HepG2 (cell line): ENCODE results near the gene IP6K3. TPM values are rescaled to one million over a fixed set of nuclear protein-coding genes. Genes with fewer than 3 reads are reported as not detected.
A peak's percentile ranks its signal among the peaks of the same experiment; 100 is the strongest.

Experiments used
- ATF7 ChIP-seq, 2 experiments: fragments of 450-650 bp in 1 of 2; sonication (generic) in 1 of 2; formaldehyde crosslinking in 1 of 2; IDR thresholded peaks; 2 replicates each; pipeline versions ENCODE4 v1.4.0 to v1.6.1; 2016 to 2020; ENCODE audit warnings: antibody characterized with exemption in 1 of 2, mild to moderate bottlenecking in 1 of 2, missing genetic modification reagents in 1 of 2
- CCAR2 ChIP-seq: fragments of 200-400 bp; formaldehyde crosslinking; optimal IDR thresholded peaks from 2 replicates; pipeline ENCODE3; 2018; ENCODE audit warnings: low read depth, mild to moderate bottlenecking, low read length, moderate library complexity
- DNMT3B ChIP-seq: conservative IDR thresholded peaks from 2 replicates; pipeline ENCODE4 v1.6.1; 2016; ENCODE audit warnings: missing biosample characterization, control low read depth
- HES4 ChIP-seq: sonication (generic); formaldehyde crosslinking; IDR thresholded peaks from 2 replicates; pipeline ENCODE4 v1.9.0; 2021; ENCODE audit warnings: mild to moderate bottlenecking, missing genetic modification reagents, borderline replicate concordance
- IKZF4 ChIP-seq: sonication (generic); formaldehyde crosslinking; IDR thresholded peaks from 2 replicates; pipeline ENCODE4 v1.5.1; 2020; ENCODE audit warnings: borderline replicate concordance, mild to moderate bottlenecking, low read depth, missing genetic modification reagents; ENCODE audit errors: not compliant biosample characterization
- MAFK ChIP-seq, 2 experiments: IDR thresholded peaks in 1 of 2; conservative IDR thresholded peaks in 1 of 2; 2 replicates each; pipeline ENCODE4 v1.6.1; 2011; ENCODE audit warnings: improper control_type of control experiment in 2 of 2, low read length in 2 of 2
- MAZ ChIP-seq, 2 experiments: sonication (generic) in 1 of 2; formaldehyde crosslinking in 1 of 2; IDR thresholded peaks; 2 replicates each; pipeline versions ENCODE4 v1.5.0 to v1.6.1; 2012 to 2020; ENCODE audit warnings: low read depth in 2 of 2, mild to moderate bottlenecking in 2 of 2, borderline replicate concordance in 1 of 2, improper control_type of control experiment in 1 of 2, low read length in 1 of 2, missing genetic modification reagents in 1 of 2, moderate library complexity in 1 of 2
- MEIS1 ChIP-seq: sonication (generic); formaldehyde crosslinking; IDR thresholded peaks from 2 replicates; pipeline ENCODE4 v1.9.0; 2021; ENCODE audit warnings: mild to moderate bottlenecking, missing genetic modification reagents, moderate library complexity, borderline replicate concordance
- NFE2 ChIP-seq: sonication (generic); formaldehyde crosslinking; IDR thresholded peaks from 2 replicates; pipeline ENCODE4 v1.4.0; 2020; ENCODE audit warnings: missing genetic modification reagents
- PPARG ChIP-seq: conservative IDR thresholded peaks from 2 replicates; pipeline ENCODE4 v1.6.1; 2016; ENCODE audit warnings: missing biosample characterization, missing genetic modification reagents
- RBFOX2 ChIP-seq: fragments of 200-400 bp; formaldehyde crosslinking; IDR thresholded peaks from 2 replicates; pipeline ENCODE4 v1.6.1; 2017; ENCODE audit warnings: low read depth, mild to moderate bottlenecking, low read length
- SP5 ChIP-seq: IDR thresholded peaks from 2 replicates; pipeline ENCODE4 v1.6.1; 2016; ENCODE audit warnings: low read depth, borderline replicate concordance
- SPEN ChIP-seq: sonication (generic); formaldehyde crosslinking; IDR thresholded peaks from 2 replicates; pipeline ENCODE4 v1.5.1; 2020; ENCODE audit warnings: low read depth, mild to moderate bottlenecking, missing genetic modification reagents
- SRSF9 ChIP-seq: fragments of 200-400 bp; formaldehyde crosslinking; IDR thresholded peaks from 2 replicates; pipeline ENCODE4 v1.6.1; 2018; ENCODE audit warnings: borderline replicate concordance, mild to moderate bottlenecking, low read depth, low read length; ENCODE audit not compliant: insufficient read depth, poor library complexity, severe bottlenecking
- TARDBP ChIP-seq: sonication (generic); formaldehyde crosslinking; IDR thresholded peaks from 2 replicates; pipeline ENCODE4 v1.8.0; 2022; ENCODE audit warnings: mild to moderate bottlenecking, missing genetic modification reagents
- TGIF2 ChIP-seq: IDR thresholded peaks from 2 replicates; pipeline ENCODE4 v1.6.1; 2016; ENCODE audit warnings: control low read depth, missing compliant biosample characterization
- ZNF24 ChIP-seq: fragments of 450-650 bp; IDR thresholded peaks from 2 replicates; pipeline ENCODE4 v1.6.1; 2017; ENCODE audit warnings: antibody characterized with exemption, mild to moderate bottlenecking
- ZNF263 ChIP-seq: sonication (generic); formaldehyde crosslinking; IDR thresholded peaks from 2 replicates; pipeline ENCODE4 v1.4.0; 2020; ENCODE audit warnings: missing genetic modification reagents
- ZNF780A ChIP-seq: sonication (generic); formaldehyde crosslinking; IDR thresholded peaks from 2 replicates; pipeline ENCODE4 v1.8.0; 2022; ENCODE audit warnings: mild to moderate bottlenecking, missing genetic modification reagents, moderate library complexity
- ZNF790 ChIP-seq: sonication (generic); formaldehyde crosslinking; IDR thresholded peaks from 2 replicates; pipeline ENCODE4 v1.8.0; 2022; ENCODE audit warnings: missing genetic modification reagents, mild to moderate bottlenecking, borderline replicate concordance
- ZNF83 ChIP-seq: sonication (generic); formaldehyde crosslinking; IDR thresholded peaks from 2 replicates; pipeline ENCODE4 v1.4.0; 2020; ENCODE audit warnings: missing genetic modification reagents, mild to moderate bottlenecking, borderline replicate concordance
- polyA plus RNA-seq, 8 experiments: library from polyadenylated mRNA; depleted of rRNA in 3 of 8; stranded (reverse) in 7 of 8; unstranded in 1 of 8; fragments of >200 nt; fragmentation: Illumina TruSeq in 4 of 8; extraction: Trizol in 4 of 8; gene quantifications; 2 replicates each; pipeline versions ENCODE4 v1.2.1 to v1.2.3, GENCODE V29; 2011 to 2016; ENCODE audit warnings: low read depth in 4 of 8, missing spikeins in 1 of 8, mixed read lengths in 1 of 8; ENCODE audit not compliant: insufficient read depth in 1 of 8
- total RNA-seq, 5 experiments: library from RNA; depleted of rRNA; stranded (reverse); fragments of >200 nt; fragmentation: Illumina TruSeq; extraction: Trizol; gene quantifications; 2 replicates each; pipeline ENCODE4 v1.2.3, GENCODE V29; 2016; ENCODE audit warnings: low read depth in 1 of 5
- TF ChIP-seq, protein P1 (sequence below): sonication (generic); formaldehyde crosslinking; IDR thresholded peaks from 2 replicates; pipeline ENCODE4 v1.5.0; 2020; ENCODE audit warnings: missing genetic modification reagents
- TF ChIP-seq, protein P2 (sequence below): IDR thresholded peaks from 2 replicates; pipeline ENCODE4 v1.6.1; 2016; ENCODE audit warnings: missing compliant biosample characterization, missing genetic modification reagents, borderline replicate concordance
- TF ChIP-seq, protein P3 (sequence below): fragments of 450-650 bp; IDR thresholded peaks from 2 replicates; pipeline ENCODE4 v1.6.1; 2016
- TF ChIP-seq, protein P4 (sequence below): IDR thresholded peaks from 2 replicates; pipeline ENCODE4 v1.6.1; 2016; ENCODE audit warnings: low read depth, borderline replicate concordance

The IP6K3 gene
- total and polyA plus RNA-seq, 2 of the 13 experiments (the other 11 are each of a cell fraction or from before 2014, with no cell fraction given): 0.11 to 0.18 TPM

DNA sequence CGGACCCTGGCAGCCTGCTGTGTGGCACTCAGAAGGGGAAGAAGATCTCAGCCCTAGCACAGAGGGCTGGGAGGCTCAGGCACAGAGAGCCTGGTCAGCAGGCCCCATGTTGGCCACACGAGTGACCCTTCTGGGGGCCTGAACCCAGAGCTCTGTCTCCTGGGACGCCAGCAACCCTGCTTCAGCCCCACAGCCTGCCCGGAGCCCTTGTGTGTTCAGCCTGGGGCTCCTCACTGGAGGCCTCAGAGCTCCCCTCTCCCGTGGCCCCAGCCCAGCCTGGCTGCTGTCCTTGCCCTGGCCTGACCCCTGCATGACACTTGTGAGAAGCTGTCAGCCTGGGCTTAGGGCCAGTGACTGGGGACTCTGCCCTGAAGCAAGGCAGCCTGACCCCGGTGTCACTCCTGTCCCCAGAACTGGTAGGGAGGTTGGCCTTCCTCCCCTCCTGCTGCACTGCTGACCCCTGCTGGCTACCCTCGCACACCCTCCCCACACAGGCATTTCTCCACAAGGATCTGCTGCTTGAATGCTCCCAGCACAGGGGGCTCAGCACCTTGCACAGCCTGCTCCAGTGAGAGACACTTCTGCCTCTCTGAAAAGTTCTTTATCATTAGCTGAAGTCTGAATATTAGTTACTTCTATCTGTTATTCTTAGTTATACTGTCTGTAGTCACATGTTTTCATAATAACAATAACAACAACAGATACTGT lies 15.4 kb upstream of the IP6K3 start (continued):
- TF ChIP-seq SRSF9: no peak
- peak; percentile 86 for TF ChIP-seq TGIF2 (CRISPR knock-in tag)
- peak; percentile 88 for TF ChIP-seq IKZF4
- TF ChIP-seq ATF7 (IDR thresholded peaks at IDR 0.05): no peak
- TF ChIP-seq ATF7 (CRISPR knock-in tag; IDR thresholded peaks at IDR 0.05): no peak
- no peak for TF ChIP-seq CCAR2
- TF ChIP-seq ZNF263 (CRISPR knock-in tag): peak; percentile 80
- TF ChIP-seq, protein P1, sequence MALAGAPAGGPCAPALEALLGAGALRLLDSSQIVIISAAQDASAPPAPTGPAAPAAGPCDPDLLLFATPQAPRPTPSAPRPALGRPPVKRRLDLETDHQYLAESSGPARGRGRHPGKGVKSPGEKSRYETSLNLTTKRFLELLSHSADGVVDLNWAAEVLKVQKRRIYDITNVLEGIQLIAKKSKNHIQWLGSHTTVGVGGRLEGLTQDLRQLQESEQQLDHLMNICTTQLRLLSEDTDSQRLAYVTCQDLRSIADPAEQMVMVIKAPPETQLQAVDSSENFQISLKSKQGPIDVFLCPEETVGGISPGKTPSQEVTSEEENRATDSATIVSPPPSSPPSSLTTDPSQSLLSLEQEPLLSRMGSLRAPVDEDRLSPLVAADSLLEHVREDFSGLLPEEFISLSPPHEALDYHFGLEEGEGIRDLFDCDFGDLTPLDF (CRISPR knock-in tag): 0 out of 2 replicates have a peak, but pooled peaks have one; percentile 45
- TF ChIP-seq, protein P2, sequence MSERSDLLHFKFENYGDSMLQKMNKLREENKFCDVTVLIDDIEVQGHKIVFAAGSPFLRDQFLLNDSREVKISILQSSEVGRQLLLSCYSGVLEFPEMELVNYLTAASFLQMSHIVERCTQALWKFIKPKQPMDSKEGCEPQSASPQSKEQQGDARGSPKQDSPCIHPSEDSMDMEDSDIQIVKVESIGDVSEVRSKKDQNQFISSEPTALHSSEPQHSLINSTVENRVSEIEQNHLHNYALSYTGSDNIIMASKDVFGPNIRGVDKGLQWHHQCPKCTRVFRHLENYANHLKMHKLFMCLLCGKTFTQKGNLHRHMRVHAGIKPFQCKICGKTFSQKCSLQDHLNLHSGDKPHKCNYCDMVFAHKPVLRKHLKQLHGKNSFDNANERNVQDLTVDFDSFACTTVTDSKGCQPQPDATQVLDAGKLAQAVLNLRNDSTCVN (CRISPR knock-in tag): peak; percentile 80
- TF ChIP-seq ZNF24: peak; percentile 62; the same call in 1 of the 2 replicates
- TF ChIP-seq, protein P3, sequence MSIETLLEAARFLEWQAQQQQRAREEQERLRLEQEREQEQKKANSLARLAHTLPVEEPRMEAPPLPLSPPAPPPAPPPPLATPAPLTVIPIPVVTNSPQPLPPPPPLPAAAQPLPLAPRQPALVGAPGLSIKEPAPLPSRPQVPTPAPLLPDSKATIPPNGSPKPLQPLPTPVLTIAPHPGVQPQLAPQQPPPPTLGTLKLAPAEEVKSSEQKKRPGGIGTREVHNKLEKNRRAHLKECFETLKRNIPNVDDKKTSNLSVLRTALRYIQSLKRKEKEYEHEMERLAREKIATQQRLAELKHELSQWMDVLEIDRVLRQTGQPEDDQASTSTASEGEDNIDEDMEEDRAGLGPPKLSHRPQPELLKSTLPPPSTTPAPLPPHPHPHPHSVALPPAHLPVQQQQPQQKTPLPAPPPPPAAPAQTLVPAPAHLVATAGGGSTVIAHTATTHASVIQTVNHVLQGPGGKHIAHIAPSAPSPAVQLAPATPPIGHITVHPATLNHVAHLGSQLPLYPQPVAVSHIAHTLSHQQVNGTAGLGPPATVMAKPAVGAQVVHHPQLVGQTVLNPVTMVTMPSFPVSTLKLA: no peak
- TF ChIP-seq SPEN (CRISPR knock-in tag): peak; percentile 73
- no peak for TF ChIP-seq MAFK (conservative IDR thresholded peaks at IDR 0.05 in 1 of 2, IDR thresholded peaks at IDR 0.05 in 1 of 2; ENCODE audit: low read length in 2 of 2)
- peak; percentile 59 for TF ChIP-seq PPARG (CRISPR knock-in tag)
- TF ChIP-seq TARDBP (CRISPR knock-in tag): peak; percentile 94
- TF ChIP-seq ZNF780A (CRISPR knock-in tag): no peak
- no peak for TF ChIP-seq HES4
- peak; percentile 99 for TF ChIP-seq MEIS1 (CRISPR knock-in tag)
- no peak for TF ChIP-seq NFE2 (CRISPR knock-in tag)
- TF ChIP-seq RBFOX2: no peak
- no peak for TF ChIP-seq ZNF790
- TF ChIP-seq SP5: no peak; the same call in 1 of the 2 replicates
- no peak for TF ChIP-seq DNMT3B (CRISPR knock-in tag)
- peak; percentile 83 for TF ChIP-seq MAZ (IDR thresholded peaks at IDR 0.05; ENCODE audit: borderline replicate concordance, low read depth, low read length)
- peak; percentile 98 for TF ChIP-seq MAZ (CRISPR knock-in tag; IDR thresholded peaks at IDR 0.05; ENCODE audit: low read depth)
- no peak for TF ChIP-seq ZNF83 (CRISPR knock-in tag)
- TF ChIP-seq, protein P4, sequence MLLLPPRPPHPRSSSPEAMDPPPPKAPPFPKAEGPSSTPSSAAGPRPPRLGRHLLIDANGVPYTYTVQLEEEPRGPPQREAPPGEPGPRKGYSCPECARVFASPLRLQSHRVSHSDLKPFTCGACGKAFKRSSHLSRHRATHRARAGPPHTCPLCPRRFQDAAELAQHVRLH (CRISPR knock-in tag): peak; percentile 68; the same call in 1 of the 2 replicates
